MG63 (cell line): Measurements from ENCODE around the gene PPM1J. TPM values are rescaled to one million over a fixed set of nuclear protein-coding genes. Genes with fewer than 3 reads are reported as not detected.
A peak's percentile ranks its signal among the peaks of the same experiment; 100 is the strongest.

ENCODE experiments used
- DNase-seq: peaks from one replicate; pipeline ENCODE4 v3.0.0-alpha.2; 2020
- H3K27me3 ChIP-seq: fragments of 250-450 bp; sonication (Bioruptor Pico); 2 replicates; pipeline ENCODE4 v1.5.1; 2020; ENCODE audit warnings: mild to moderate bottlenecking, moderate library complexity
- H3K36me3 ChIP-seq: fragments of 250-450 bp; sonication (Bioruptor Pico); 2 replicates; pipeline ENCODE4 v1.5.1; 2020; ENCODE audit warnings: mild to moderate bottlenecking, moderate library complexity
- H3K4me3 ChIP-seq: fragments of 250-450 bp; sonication (Bioruptor Pico); 2 replicates; pipeline ENCODE4 v1.5.1; 2020; ENCODE audit warnings: mild to moderate bottlenecking, moderate library complexity
- H3K9me3 ChIP-seq: fragments of 250-450 bp; sonication (Bioruptor Pico); 2 replicates; pipeline ENCODE4 v1.5.1; 2020; ENCODE audit warnings: mild to moderate bottlenecking, moderate library complexity
- total RNA-seq: library from RNA; depleted of rRNA; stranded (reverse); fragments of >200 nt; shearing (Covaris generic); gene quantifications from 2 replicates; pipeline ENCODE4 v1.2.3, GENCODE V29; 2014; ENCODE audit warnings: low replicate concordance

The PPM1J gene
- total RNA-seq, 1 experiment from 2014 or later = 2.7 TPM

- Histone ChIP-seq H3K36me3 (peaks cover 90% of the 10 kb centered on the region), H3K27me3 (no peaks in the 10 kb centered on the region), H3K4me3 (no peak overlapping the region), H3K9me3 (no peaks in the 10 kb centered on the region)
- DNase-seq = peak; percentile 95
These were observed 14.6 kb downstream of the PPM1J start for GRCh38 chr1:112700290-112701226.

GRCh38 chr1:112699425-112700144 lies 15.5 kb downstream of the PPM1J start:
- no peak for DNase-seq
- Histone ChIP-seq H3K9me3 (no peaks in the 10 kb centered on the region), H3K36me3 (peaks cover 94% of the 10 kb centered on the region), H3K27me3 (no peaks in the 10 kb centered on the region), H3K4me3 (no peak overlapping the region)

- no peaks in the 10 kb centered on the region for H3K9me3 ChIP-seq
- no peaks in the 10 kb centered on the region for H3K27me3 ChIP-seq
- H3K4me3 ChIP-seq = no peak overlapping the region
- no peak for DNase-seq
- peaks cover 92% of the 10 kb centered on the region for H3K36me3 ChIP-seq
These were observed 16.5 kb downstream of the PPM1J start for GRCh38 chr1:112698366-112699310.

- Histone ChIP-seq H3K9me3 (no peaks in the 10 kb centered on the region), H3K27me3 (no peaks in the 10 kb centered on the region), H3K36me3 (peaks cover 89% of the 10 kb centered on the region), H3K4me3 (no peak overlapping the region)
- DNase-seq = no peak
These were observed 17.3 kb downstream of the PPM1J start for GRCh38 chr1:112697781-112698201.

GRCh38 chr1:112696578-112697314 lies 18.4 kb downstream of the PPM1J start:
- Histone ChIP-seq H3K27me3 (no peaks in the 10 kb centered on the region), H3K9me3 (no peaks in the 10 kb centered on the region), H3K36me3 (peaks cover 88% of the 10 kb centered on the region), H3K4me3 (no peak overlapping the region)
- DNase-seq = no peak

GRCh38 chr1:112695276-112695675 lies 19.9 kb downstream of the PPM1J start:
- no peak for DNase-seq
- no peaks in the 10 kb centered on the region for H3K27me3 ChIP-seq
- no peaks in the 10 kb centered on the region for H3K9me3 ChIP-seq
- no peak overlapping the region for H3K4me3 ChIP-seq
- H3K36me3 ChIP-seq = peaks cover 86% of the 10 kb centered on the region

GRCh38 chr1:112694363-112694929 lies 20.7 kb downstream of the PPM1J start:
- H3K27me3 ChIP-seq = no peaks in the 10 kb centered on the region
- no peak overlapping the region for H3K4me3 ChIP-seq
- peaks cover 85% of the 10 kb centered on the region for H3K36me3 ChIP-seq
- H3K9me3 ChIP-seq = no peaks in the 10 kb centered on the region
- DNase-seq = no peak

- Histone ChIP-seq H3K4me3 (no peak overlapping the region), H3K9me3 (no peaks in the 10 kb centered on the region), H3K36me3 (peaks cover 83% of the 10 kb centered on the region), H3K27me3 (no peaks in the 10 kb centered on the region)
- no peak for DNase-seq
These were observed 21.3 kb downstream of the PPM1J start for GRCh38 chr1:112693821-112694220.

- no peaks in the 10 kb centered on the region for H3K9me3 ChIP-seq
- peaks cover 74% of the 10 kb centered on the region for H3K36me3 ChIP-seq
- H3K4me3 ChIP-seq = no peak overlapping the region
- no peak for DNase-seq
- no peaks in the 10 kb centered on the region for H3K27me3 ChIP-seq
These were observed 22.5 kb downstream of the PPM1J start for GRCh38 chr1:112692681-112693080.

GRCh38 chr1:112689842-112690237 lies 25.3 kb downstream of the PPM1J start:
- DNase-seq = no peak
- Histone ChIP-seq H3K9me3 (no peaks in the 10 kb centered on the region), H3K27me3 (no peaks in the 10 kb centered on the region), H3K36me3 (peaks cover 51% of the 10 kb centered on the region), H3K4me3 (no peak overlapping the region)

- DNase-seq = no peak
- Histone ChIP-seq H3K27me3 (no peaks in the 10 kb centered on the region), H3K36me3 (peaks cover 46% of the 10 kb centered on the region), H3K4me3 (no peak overlapping the region), H3K9me3 (no peaks in the 10 kb centered on the region)
These were observed 25.8 kb downstream of the PPM1J start for GRCh38 chr1:112689196-112689841.

GRCh38 chr1:112688781-112689193 lies 26.3 kb downstream of the PPM1J start:
- Histone ChIP-seq H3K27me3 (no peaks in the 10 kb centered on the region), H3K36me3 (peaks cover 42% of the 10 kb centered on the region), H3K4me3 (no peak overlapping the region), H3K9me3 (no peaks in the 10 kb centered on the region)
- DNase-seq = no peak

- no peak for DNase-seq
- Histone ChIP-seq H3K36me3 (peaks cover 42% of the 10 kb centered on the region), H3K27me3 (no peaks in the 10 kb centered on the region), H3K9me3 (no peaks in the 10 kb centered on the region), H3K4me3 (no peak overlapping the region)
These were observed 27.2 kb downstream of the PPM1J start for GRCh38 chr1:112687785-112688496.

GRCh38 chr1:112687361-112687760 lies 27.8 kb downstream of the PPM1J start:
- DNase-seq = no peak
- no peaks in the 10 kb centered on the region for H3K27me3 ChIP-seq
- H3K4me3 ChIP-seq = no peak overlapping the region
- H3K9me3 ChIP-seq = no peaks in the 10 kb centered on the region
- peaks cover 36% of the 10 kb centered on the region for H3K36me3 ChIP-seq

- Histone ChIP-seq H3K9me3 (no peaks in the 10 kb centered on the region), H3K4me3 (no peak overlapping the region), H3K27me3 (no peaks in the 10 kb centered on the region), H3K36me3 (peaks cover 32% of the 10 kb centered on the region)
- DNase-seq = no peak
These were observed 28.3 kb downstream of the PPM1J start for GRCh38 chr1:112686835-112687234.
